ENCODE results near the gene CTDP1.

The CTDP1 gene

DNA sequence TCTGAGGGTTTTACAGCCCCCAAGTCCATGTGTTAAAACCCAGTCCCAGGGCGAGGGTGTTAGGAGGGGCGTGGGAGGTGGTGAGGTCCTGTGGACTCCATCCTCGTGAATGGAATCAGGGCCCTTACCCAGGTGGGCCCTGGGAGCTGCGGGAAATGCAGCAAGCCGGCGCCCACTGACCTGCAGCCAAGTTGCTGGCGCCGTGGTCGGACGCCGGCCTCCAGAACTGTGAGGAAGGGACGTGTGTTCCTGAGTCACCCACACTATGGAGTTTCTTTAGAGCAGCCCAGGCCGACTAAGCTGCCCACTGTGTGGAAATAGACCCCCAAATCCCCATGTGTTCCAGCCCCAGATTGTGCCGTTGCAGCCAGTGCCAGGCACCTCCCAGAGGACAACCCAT, 26.4 kb downstream of the CTDP1 start:
- H3K36me3 ChIP-seq (ENCODE audit: insufficient read depth, low read length) = no peaks in the 10 kb centered on the region; the same call in 1 of the 2 replicates
- H3K9ac ChIP-seq (ENCODE audit: insufficient read length) = no peak overlapping the region
- no peaks in the 10 kb centered on the region for H3K9me3 ChIP-seq (ENCODE audit: low read depth, low read length)
- TF ChIP-seq FOXP2 (optimal IDR thresholded peaks at IDR 0.05; ENCODE audit: control extremely low read depth, extremely low read length, insufficient read depth) (no peak), POLR2AphosphoS5 (IDR thresholded peaks at IDR 0.05; ENCODE audit: borderline replicate concordance, low read depth, low read length) (no peak), EZH2 (IDR thresholded peaks at IDR 0.05) (no peak)
- DNase-seq (ENCODE audit: low read depth, low spot score) = no peak
- H3K27ac ChIP-seq = no peak overlapping the region
- no peak overlapping the region for H3K4me3 ChIP-seq

DNA sequence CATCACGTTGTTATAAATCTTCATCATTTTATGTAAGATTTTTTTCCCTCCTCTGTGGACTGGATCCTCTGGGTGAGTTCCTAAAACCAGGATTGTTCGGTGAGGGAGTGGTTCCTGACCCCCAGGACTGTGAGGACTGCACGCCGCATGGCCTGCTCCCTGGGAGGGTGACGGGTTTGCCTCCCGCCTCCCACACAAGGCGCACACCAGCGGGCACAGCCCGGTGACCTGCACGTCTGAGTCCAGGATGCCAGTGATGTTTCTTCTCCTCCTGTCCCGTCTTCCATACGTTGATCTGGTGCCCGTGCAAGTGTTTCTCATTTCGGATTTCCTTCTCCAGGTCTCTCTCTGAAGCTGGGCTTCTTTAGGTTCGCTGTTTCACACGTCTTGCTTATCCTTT, 27.1 kb downstream of the CTDP1 start:
- H3K9ac ChIP-seq (ENCODE audit: insufficient read length) = no peak overlapping the region
- no peaks in the 10 kb centered on the region; the same call in 1 of the 2 replicates for H3K36me3 ChIP-seq (ENCODE audit: insufficient read depth, low read length)
- no peaks in the 10 kb centered on the region for H3K9me3 ChIP-seq (ENCODE audit: low read depth, low read length)
- DNase-seq (ENCODE audit: low read depth, low spot score) = no peak
- TF ChIP-seq EZH2 (IDR thresholded peaks at IDR 0.05) (no peak), POLR2AphosphoS5 (IDR thresholded peaks at IDR 0.05; ENCODE audit: borderline replicate concordance, low read depth, low read length) (no peak), FOXP2 (optimal IDR thresholded peaks at IDR 0.05; ENCODE audit: control extremely low read depth, extremely low read length, insufficient read depth) (no peak)
- H3K4me3 ChIP-seq = no peak overlapping the region
- H3K27ac ChIP-seq = no peak overlapping the region

DNA sequence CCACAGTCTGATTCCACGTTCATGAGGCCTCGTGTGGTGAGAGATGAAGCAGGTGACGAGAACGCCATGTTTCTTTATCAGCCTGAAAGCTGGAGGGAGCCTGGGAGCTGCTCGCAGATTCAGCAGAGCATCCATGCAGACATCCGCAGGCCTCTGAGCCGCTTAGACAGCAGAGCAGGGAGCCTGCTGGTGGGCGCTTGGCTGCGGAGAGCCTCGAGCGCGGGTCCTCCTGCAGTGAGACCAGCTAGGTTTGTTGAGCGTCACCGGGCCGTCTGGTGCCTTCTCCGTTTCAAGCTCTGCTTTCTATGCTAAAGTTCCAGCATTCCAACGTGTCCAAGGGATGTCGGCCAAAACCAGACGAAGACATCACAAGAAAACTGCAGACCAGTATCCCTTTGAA, 27.6 kb downstream of the CTDP1 start:
- DNase-seq (ENCODE audit: low read depth, low spot score) = no peak
- no peak overlapping the region for H3K27ac ChIP-seq
- H3K4me3 ChIP-seq = no peak overlapping the region
- no peaks in the 10 kb centered on the region; the same call in 1 of the 2 replicates for H3K36me3 ChIP-seq (ENCODE audit: insufficient read depth, low read length)
- TF ChIP-seq FOXP2 (optimal IDR thresholded peaks at IDR 0.05; ENCODE audit: control extremely low read depth, extremely low read length, insufficient read depth) = no peak
- TF ChIP-seq POLR2AphosphoS5 (IDR thresholded peaks at IDR 0.05; ENCODE audit: borderline replicate concordance, low read depth, low read length) = no peak
- TF ChIP-seq EZH2 (IDR thresholded peaks at IDR 0.05) = no peak
- H3K9me3 ChIP-seq (ENCODE audit: low read depth, low read length) = no peaks in the 10 kb centered on the region
- no peak overlapping the region for H3K9ac ChIP-seq (ENCODE audit: insufficient read length)

DNA sequence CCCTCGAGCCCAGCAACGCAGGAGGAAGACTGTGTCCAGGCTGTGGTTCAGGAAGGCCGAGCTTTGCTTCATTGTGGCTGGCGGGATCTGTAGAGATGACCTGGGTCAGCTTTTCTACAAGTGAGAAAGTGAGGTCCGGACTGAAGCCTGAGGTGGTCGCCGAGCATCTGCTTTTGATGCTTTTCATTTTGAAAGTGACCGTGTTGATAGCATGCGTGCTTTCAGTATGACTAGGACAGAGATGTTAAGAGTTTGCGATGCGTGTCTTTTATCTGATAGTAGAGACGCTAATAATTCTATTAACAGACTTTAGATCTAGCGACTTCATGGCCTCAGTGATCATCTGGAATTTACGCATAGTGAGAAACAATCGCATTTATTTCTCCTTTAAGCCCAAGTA, 28.1 kb downstream of the CTDP1 start:
- H3K36me3 ChIP-seq (ENCODE audit: insufficient read depth, low read length) = no peaks in the 10 kb centered on the region; the same call in 1 of the 2 replicates
- H3K9ac ChIP-seq (ENCODE audit: insufficient read length) = no peak overlapping the region
- no peak for TF ChIP-seq EZH2 (IDR thresholded peaks at IDR 0.05)
- no peaks in the 10 kb centered on the region for H3K9me3 ChIP-seq (ENCODE audit: low read depth, low read length)
- no peak for DNase-seq (ENCODE audit: low read depth, low spot score)
- H3K27ac ChIP-seq = no peak overlapping the region
- no peak overlapping the region for H3K4me3 ChIP-seq

DNA sequence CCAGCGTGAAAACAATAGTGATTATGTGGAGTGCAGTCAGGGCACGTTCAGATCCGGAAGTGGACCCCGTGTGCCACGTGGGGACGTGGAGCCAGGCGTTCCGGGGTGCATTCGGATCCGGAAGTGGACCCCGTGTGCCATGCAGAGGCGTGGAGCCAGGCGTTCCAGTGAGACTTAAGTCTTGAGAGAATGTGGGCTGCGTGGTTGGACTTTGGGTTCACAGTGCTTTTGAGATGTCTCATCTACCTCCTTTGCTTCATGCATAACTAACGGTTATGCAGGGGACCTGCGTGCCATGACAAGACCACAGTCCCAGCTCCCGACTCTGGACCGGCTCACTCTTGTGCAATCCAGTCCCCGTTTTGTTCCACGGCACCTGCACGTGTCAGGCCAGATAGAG, 28.8 kb downstream of the CTDP1 start:
- no peak for DNase-seq (ENCODE audit: low read depth, low spot score)
- H3K9ac ChIP-seq (ENCODE audit: insufficient read length) = no peak overlapping the region
- H3K36me3 ChIP-seq (ENCODE audit: insufficient read depth, low read length) = no peaks in the 10 kb centered on the region; the same call in 1 of the 2 replicates
- no peak overlapping the region for H3K4me3 ChIP-seq
- no peak overlapping the region for H3K27ac ChIP-seq
- TF ChIP-seq EZH2 (IDR thresholded peaks at IDR 0.05) (no peak), POLR2AphosphoS5 (IDR thresholded peaks at IDR 0.05; ENCODE audit: borderline replicate concordance, low read depth, low read length) (no peak), FOXP2 (optimal IDR thresholded peaks at IDR 0.05; ENCODE audit: control extremely low read depth, extremely low read length, insufficient read depth) (no peak)
- no peaks in the 10 kb centered on the region for H3K9me3 ChIP-seq (ENCODE audit: low read depth, low read length)

DNA sequence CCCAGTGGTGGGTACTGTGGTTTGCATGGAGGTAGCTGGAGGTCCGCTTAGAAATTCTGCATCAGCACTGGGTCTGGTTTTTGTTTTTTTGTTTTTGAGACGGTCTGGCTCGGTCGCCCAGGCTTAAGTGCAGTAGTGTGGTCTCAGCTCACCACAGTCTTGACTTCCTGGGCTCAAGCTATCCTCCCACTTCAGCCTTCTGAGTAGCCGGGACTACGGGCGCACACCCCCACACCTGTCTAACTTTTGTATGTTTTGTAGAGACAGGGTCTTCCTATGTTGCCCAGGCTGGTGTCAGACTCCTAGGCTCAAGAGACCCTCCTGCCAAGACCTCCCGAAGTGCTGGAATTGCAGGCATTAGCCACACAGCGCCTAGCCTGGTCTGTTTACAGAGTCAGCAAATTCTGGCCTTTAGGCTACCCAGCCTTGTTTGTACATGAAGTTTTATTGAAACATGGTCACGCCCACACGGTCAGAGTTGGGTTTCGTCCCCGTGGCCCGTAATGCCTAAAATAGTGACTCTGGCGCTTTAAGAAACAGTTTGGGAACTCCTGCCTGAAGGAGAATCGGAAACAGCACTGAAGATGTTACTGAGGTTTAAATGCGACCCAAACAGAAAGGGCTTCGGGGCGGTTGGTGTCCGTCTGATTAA, 32.7 kb downstream of the CTDP1 start:
- Histone ChIP-seq H3K27ac (no peak overlapping the region), H3K9me3 (ENCODE audit: low read depth, low read length) (no peaks in the 10 kb centered on the region), H3K4me3 (no peak overlapping the region), H3K36me3 (ENCODE audit: insufficient read depth, low read length) (no peaks in the 10 kb centered on the region), H3K9ac (ENCODE audit: insufficient read length) (no peak overlapping the region)
- DNase-seq (ENCODE audit: low read depth, low spot score) = no peak
- TF ChIP-seq POLR2AphosphoS5 (IDR thresholded peaks at IDR 0.05; ENCODE audit: borderline replicate concordance, low read depth, low read length) = no peak
- no peak for TF ChIP-seq FOXP2 (optimal IDR thresholded peaks at IDR 0.05; ENCODE audit: control extremely low read depth, extremely low read length, insufficient read depth)

DNA sequence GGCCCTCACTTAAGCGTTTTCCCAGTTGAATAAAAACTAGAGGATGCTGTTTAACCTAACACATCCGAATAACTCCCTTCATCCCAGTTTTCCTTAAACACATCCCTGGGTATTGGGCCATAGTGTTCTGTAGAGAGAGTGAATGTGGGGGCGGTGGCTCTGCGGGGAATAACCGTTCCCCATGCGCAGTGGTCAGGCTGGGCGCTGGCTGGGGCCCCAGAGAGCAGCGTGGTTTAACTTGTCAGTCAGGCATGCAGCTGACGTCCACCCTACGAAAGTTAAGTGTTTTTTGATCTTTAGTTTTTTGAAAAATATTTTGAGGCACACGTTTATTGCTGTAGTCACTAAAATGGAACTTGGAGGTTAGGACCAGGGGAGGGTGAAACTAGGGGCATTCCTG, 33.7 kb downstream of the CTDP1 start:
- H3K4me3 ChIP-seq = no peak overlapping the region
- TF ChIP-seq EZH2 (IDR thresholded peaks at IDR 0.05) = no peak
- TF ChIP-seq POLR2AphosphoS5 (IDR thresholded peaks at IDR 0.05; ENCODE audit: borderline replicate concordance, low read depth, low read length) = no peak
- no peak for TF ChIP-seq FOXP2 (optimal IDR thresholded peaks at IDR 0.05; ENCODE audit: control extremely low read depth, extremely low read length, insufficient read depth)
- H3K9ac ChIP-seq (ENCODE audit: insufficient read length) = no peak overlapping the region
- no peaks in the 10 kb centered on the region for H3K9me3 ChIP-seq (ENCODE audit: low read depth, low read length)
- no peaks in the 10 kb centered on the region for H3K36me3 ChIP-seq (ENCODE audit: insufficient read depth, low read length)
- no peak for DNase-seq (ENCODE audit: low read depth, low spot score)
- H3K27ac ChIP-seq = no peak overlapping the region

DNA sequence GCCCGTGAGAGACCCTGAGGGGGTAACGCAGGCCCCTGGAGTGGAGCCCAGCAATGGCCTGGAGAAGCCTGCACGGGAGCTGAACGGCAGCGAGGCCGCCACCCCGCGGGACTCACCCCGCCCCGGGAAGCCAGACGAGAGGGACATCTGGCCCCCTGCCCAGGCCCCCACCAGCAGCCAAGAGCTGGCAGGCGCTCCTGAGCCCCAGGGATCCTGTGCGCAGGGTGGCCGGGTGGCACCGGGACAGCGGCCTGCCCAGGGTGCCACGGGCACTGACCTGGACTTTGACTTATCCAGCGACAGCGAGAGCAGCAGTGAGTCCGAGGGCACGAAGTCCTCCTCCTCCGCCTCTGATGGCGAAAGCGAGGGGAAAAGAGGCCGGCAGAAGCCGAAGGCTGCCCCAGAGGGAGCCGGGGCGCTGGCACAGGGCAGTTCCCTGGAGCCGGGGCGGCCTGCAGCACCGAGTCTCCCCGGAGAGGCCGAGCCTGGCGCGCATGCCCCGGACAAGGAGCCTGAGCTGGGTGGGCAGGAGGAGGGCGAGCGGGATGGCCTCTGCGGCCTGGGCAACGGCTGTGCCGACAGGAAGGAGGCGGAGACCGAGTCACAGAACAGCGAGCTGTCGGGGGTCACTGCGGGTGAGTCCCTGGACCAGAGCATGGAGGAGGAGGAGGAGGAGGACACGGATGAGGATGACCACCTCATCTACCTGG, 35.1 kb downstream of the CTDP1 start:
- no peak for DNase-seq (ENCODE audit: low read depth, low spot score)
- Histone ChIP-seq H3K9me3 (ENCODE audit: low read depth, low read length) (no peaks in the 10 kb centered on the region), H3K4me3 (no peak overlapping the region), H3K27ac (no peak overlapping the region), H3K36me3 (ENCODE audit: insufficient read depth, low read length) (no peaks in the 10 kb centered on the region), H3K9ac (ENCODE audit: insufficient read length) (no peak overlapping the region)
- TF ChIP-seq EZH2 (IDR thresholded peaks at IDR 0.05) = no peak
- TF ChIP-seq FOXP2 (optimal IDR thresholded peaks at IDR 0.05; ENCODE audit: control extremely low read depth, extremely low read length, insufficient read depth) = no peak
- TF ChIP-seq POLR2AphosphoS5 (IDR thresholded peaks at IDR 0.05; ENCODE audit: borderline replicate concordance, low read depth, low read length) = no peak
